Measurements from ENCODE around the gene ANKRD37.

DNA sequence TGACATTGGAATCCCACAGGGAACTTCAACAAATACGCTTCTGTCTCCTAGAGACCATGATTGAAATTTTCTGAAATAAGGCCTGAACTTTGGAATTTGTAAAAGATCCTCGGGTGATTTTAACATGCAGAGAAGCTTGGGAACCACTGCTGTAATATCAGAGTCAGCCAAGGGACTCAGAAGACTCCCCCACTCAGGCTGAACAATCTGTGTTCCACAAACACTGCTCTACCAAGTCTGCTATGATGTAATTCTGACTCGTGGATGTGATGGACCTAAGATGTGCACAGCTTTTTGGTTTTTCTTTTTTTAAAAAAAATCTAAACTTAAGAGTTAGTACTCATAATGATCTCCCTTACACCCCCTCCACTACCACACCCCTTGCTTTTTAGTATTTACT is 26.9 kb upstream of the ANKRD37 start:
- no peak for TF ChIP-seq POLR2AphosphoS5 (IDR thresholded peaks at IDR 0.05; ENCODE audit: low read depth)
- TF ChIP-seq, protein P1, sequence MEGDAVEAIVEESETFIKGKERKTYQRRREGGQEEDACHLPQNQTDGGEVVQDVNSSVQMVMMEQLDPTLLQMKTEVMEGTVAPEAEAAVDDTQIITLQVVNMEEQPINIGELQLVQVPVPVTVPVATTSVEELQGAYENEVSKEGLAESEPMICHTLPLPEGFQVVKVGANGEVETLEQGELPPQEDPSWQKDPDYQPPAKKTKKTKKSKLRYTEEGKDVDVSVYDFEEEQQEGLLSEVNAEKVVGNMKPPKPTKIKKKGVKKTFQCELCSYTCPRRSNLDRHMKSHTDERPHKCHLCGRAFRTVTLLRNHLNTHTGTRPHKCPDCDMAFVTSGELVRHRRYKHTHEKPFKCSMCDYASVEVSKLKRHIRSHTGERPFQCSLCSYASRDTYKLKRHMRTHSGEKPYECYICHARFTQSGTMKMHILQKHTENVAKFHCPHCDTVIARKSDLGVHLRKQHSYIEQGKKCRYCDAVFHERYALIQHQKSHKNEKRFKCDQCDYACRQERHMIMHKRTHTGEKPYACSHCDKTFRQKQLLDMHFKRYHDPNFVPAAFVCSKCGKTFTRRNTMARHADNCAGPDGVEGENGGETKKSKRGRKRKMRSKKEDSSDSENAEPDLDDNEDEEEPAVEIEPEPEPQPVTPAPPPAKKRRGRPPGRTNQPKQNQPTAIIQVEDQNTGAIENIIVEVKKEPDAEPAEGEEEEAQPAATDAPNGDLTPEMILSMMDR (IDR thresholded peaks at IDR 0.05; ENCODE audit: insufficient read depth, low read length): no peak
- TF ChIP-seq GABPA (IDR thresholded peaks at IDR 0.05; ENCODE audit: low read depth): no peak
- TF ChIP-seq, protein P2, sequence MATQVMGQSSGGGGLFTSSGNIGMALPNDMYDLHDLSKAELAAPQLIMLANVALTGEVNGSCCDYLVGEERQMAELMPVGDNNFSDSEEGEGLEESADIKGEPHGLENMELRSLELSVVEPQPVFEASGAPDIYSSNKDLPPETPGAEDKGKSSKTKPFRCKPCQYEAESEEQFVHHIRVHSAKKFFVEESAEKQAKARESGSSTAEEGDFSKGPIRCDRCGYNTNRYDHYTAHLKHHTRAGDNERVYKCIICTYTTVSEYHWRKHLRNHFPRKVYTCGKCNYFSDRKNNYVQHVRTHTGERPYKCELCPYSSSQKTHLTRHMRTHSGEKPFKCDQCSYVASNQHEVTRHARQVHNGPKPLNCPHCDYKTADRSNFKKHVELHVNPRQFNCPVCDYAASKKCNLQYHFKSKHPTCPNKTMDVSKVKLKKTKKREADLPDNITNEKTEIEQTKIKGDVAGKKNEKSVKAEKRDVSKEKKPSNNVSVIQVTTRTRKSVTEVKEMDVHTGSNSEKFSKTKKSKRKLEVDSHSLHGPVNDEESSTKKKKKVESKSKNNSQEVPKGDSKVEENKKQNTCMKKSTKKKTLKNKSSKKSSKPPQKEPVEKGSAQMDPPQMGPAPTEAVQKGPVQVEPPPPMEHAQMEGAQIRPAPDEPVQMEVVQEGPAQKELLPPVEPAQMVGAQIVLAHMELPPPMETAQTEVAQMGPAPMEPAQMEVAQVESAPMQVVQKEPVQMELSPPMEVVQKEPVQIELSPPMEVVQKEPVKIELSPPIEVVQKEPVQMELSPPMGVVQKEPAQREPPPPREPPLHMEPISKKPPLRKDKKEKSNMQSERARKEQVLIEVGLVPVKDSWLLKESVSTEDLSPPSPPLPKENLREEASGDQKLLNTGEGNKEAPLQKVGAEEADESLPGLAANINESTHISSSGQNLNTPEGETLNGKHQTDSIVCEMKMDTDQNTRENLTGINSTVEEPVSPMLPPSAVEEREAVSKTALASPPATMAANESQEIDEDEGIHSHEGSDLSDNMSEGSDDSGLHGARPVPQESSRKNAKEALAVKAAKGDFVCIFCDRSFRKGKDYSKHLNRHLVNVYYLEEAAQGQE (IDR thresholded peaks at IDR 0.05; ENCODE audit: insufficient replicate concordance, low read depth): no peak
- no peak for TF ChIP-seq SPI1 (IDR thresholded peaks at IDR 0.05; ENCODE audit: borderline replicate concordance, low read depth)
